RWPE1 (cell line): ENCODE results near the gene PIGV.

Experiments used
- CTCF ChIA-PET: fragments of 350-600 bp; sonication (Branson Sonifier 250); formaldehyde crosslinking; extraction: SDS; loops from one replicate; lab custom pipeline; 2021; lab: Yijun Ruan, JAX
- POLR2A ChIA-PET: fragments of 400-600 bp; formaldehyde crosslinking; extraction: SDS; loops from one replicate; lab custom pipeline; 2020; ENCODE audit warnings: antibody characterized with exemption; ENCODE audit not compliant: low non-redundant PET; lab: Yijun Ruan, JAX
- DNase-seq: peaks from one replicate; pipeline ENCODE4 v3.0.0; 2012; ENCODE audit warnings: low spot score
- H3K27ac ChIP-seq: fragments of 450-650 bp; 2 replicates; pipeline ENCODE4 v1.5.1; 2017
- CTCF ChIP-seq: fragments of 450-650 bp; conservative IDR thresholded peaks from 2 replicates; pipeline ENCODE4 v1.5.1; 2017; ENCODE audit warnings: low read depth, mild to moderate bottlenecking

The PIGV gene

GRCh38 chr1:26787706-26788514, at the start of gene PIGV:
Gene PIGV (plus strand): TSS chr1:26787950. CDS start chr1:26790816, 2,866 bp downstream.
- POLR2A ChIA-PET, result interaction anchor here (0.6 to 1.6 kb wide), 4 partner anchors 9 to 175 kb away, joined by 3 to 5 read pairs (median 4); no protein-coding TSS in a partner anchor
- peak within 1 kb of the TSS; percentile 98 for H3K27ac ChIP-seq
- peak; percentile 92 for DNase-seq
- CTCF ChIA-PET, result interaction anchor here (0.6 to 5.2 kb wide), 8 partner anchors 13 to 249 kb away, joined by 3 to 96 read pairs (median 4); no protein-coding TSS in a partner anchor
- no peak for TF ChIP-seq CTCF

- no peak for TF ChIP-seq CTCF
- no peak overlapping the region for H3K27ac ChIP-seq
- CTCF ChIA-PET, result no interaction called here
- POLR2A ChIA-PET, result no interaction called here
- DNase-seq, result no peak
Measured at GRCh38 chr1:26739329-26739914, 48.3 kb upstream of the PIGV start.

GRCh38 chr1:26740023-26740634, 47.6 kb upstream of the PIGV start:
- no peak for DNase-seq
- H3K27ac ChIP-seq, result no peak overlapping the region
- TF ChIP-seq CTCF, result no peak
- POLR2A ChIA-PET, result no interaction called here
- CTCF ChIA-PET, result no interaction called here

GRCh38 chr1:26740952-26741351, 46.8 kb upstream of the PIGV start:
- CTCF ChIA-PET, result interaction anchor here (0.6 kb wide), 1 partner anchor 153 kb away, joined by 3 read pairs; no protein-coding TSS in a partner anchor
- TF ChIP-seq CTCF, result no peak
- H3K27ac ChIP-seq, result no peak overlapping the region
- POLR2A ChIA-PET, result no interaction called here
- no peak for DNase-seq

GRCh38 chr1:26743426-26744059, 44.2 kb upstream of the PIGV start:
- DNase-seq, result no peak
- H3K27ac ChIP-seq, result peak overlapping the region; percentile 59
- no peak for TF ChIP-seq CTCF
- CTCF ChIA-PET, result interaction anchor here (0.7 kb wide), 1 partner anchor 145 kb away, joined by 7 read pairs; no protein-coding TSS in a partner anchor
- POLR2A ChIA-PET, result no interaction called here
